Anterior cingulate cortex (tissue), 58 donors: Measurements from ENCODE around the gene TNIP1.
A peak's percentile ranks its signal among the peaks of the same experiment; 100 is the strongest.

ENCODE experiments used
- DNase-seq, 58 donors: peaks; one replicate each; lab custom pipeline; 2025; lab: John Stamatoyannopoulos, UW

TNIP1 gene

DNA sequence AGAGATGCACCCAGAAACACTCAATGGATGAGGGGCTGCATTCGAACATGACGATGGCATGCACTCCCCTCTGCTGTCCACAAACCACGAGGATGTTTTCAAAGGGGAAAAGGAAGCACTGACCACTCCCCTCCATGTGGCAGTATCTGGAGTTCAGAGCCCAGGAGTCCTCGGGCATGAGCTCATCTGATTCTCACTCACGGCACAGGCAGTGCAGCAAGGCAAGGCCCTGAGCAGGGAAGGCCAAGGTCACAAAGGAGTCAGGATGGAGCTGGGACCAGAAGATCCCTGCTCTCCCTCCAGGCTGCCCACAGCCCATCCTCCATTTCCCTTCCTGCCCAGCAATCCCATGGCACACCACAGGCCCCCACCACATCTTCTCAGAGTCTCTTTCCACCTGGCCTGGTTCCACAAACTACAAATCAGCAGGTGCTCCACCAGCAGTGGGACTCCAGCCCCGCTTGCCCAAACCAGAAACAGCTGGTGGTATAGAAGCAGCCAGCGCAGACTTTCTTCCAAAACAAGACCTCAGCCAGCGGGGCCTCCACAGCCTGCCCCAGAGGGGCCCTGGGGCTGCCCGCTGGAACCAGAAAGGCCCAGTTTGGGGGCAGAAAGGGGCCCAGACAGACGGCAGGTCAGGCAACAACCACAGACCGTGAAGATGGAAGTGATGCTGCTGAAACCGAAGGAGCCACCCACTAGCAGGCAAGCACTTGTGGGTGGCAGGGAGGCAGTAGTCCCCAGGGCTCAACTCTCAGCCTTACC, 12.2 kb downstream of the TNIP1 start:
- DNase-seq: no peak

- no peak for DNase-seq
Measured at GRCh38 chr5:151067632-151068432, 13.0 kb downstream of the TNIP1 start.

GRCh38 chr5:151066920-151067319, 13.9 kb downstream of the TNIP1 start:
- DNase-seq: no peak

DNA sequence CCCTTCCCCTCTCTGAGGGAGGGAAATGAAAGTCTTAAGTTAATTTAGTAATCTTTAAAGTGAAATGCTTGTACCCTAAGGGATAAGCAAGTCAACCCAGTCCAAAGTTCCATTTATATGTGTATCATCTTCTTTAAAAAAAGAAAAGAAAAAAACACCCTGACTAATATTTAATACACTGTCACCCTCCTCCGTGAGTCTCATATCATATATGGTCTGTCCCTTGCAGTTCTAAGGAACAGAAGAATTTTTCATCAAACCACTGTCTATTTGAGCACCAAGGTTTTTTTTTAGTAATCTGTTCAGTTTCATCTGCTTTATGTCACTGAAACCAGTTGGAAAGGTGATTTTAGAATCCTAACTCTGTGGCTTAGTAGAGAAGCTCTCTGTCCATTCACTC, 15.2 kb downstream of the TNIP1 start:
- no peak for DNase-seq

DNA sequence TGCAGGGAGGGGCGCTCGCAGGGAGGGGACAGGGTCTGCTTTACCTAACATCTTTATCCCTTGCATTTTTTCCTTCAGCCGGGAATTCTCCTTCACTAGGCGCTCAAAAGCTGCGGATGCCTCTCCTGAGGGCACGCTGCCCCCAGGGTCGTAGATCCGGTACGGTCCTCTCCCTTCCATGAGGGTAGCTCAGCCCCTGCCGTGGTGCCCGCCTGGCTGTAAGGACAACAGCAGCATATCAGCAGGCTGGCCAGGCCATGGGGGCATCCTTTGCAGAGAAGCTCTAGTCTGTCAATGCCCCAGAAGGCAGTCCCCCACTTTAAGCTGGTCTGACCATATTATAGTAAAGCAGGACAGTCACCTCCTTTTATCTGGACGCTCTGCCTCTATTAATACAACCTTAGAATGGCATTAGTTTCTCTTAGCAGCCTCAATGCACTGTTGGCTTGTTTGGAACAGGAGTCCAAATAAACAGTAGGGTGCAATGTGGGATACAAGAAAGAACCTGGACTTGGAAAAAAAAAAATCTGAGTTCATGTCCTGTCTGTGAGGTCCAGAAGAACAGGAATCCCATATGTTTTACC, 15.8 kb downstream of the TNIP1 start:
- DNase-seq: no peak

- DNase-seq: no peak
Measured at GRCh38 chr5:151063142-151063989, 17.5 kb downstream of the TNIP1 start.

DNA sequence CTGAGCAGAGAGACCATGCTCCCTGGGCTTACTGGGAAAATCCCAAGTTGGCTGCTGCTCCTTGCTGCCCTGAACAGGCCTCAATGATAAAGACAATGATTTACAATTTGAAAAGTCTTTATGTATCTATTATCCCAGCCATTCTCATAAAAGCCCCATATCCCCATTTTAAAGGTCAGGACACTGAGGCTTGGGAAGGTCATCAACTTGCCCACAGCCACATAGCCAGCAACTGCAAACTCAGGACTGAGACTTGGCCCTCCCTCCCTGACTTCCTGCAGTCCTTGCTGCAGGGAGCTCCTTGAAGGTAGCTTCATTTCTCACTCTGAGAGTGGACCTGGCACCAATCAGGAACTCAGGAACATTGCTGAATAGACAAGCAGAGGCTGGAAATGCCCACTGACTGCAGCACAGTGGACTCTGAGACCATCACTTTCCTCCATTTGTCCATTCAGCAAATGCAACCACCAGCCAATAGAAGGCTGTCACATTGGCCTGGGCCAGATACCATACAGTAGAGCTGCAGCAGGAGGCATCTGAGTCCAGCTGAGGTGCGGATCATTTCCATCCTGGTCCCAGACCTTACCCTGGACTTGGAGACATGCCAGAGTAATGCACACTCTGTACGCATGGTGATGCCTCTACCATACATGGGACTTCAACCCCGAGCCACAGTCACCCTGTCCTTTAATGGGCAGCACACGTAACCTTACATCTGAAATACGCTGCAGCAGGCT, 18.3 kb downstream of the TNIP1 start:
- no peak for DNase-seq

DNA sequence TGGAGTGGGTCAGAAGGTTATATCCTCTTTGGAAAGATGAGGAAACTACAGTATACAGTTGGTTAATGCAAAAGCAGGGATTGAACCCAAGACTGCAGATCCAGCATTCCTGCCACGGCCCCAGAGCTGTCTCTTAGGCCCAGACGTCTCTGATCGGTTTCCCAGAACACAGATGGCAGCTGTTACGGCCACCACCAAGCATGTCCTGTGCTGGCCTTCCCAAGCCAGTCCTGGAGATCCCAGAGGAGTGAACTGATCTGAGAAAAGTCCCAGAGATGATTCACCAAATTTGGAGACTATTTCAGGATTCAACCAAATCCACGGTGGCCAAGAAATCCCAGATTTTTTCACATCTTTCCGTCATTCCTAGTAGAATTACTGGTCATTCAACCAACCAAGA, 20.1 kb downstream of the TNIP1 start:
- DNase-seq: no peak

- peak in 22 of 58 donors; percentile 12 to 67 (median 26) for DNase-seq
Measured at GRCh38 chr5:151058891-151059489, 21.8 kb downstream of the TNIP1 start.

- no peak for DNase-seq
Measured at GRCh38 chr5:151058301-151058700, 22.5 kb downstream of the TNIP1 start.

DNA sequence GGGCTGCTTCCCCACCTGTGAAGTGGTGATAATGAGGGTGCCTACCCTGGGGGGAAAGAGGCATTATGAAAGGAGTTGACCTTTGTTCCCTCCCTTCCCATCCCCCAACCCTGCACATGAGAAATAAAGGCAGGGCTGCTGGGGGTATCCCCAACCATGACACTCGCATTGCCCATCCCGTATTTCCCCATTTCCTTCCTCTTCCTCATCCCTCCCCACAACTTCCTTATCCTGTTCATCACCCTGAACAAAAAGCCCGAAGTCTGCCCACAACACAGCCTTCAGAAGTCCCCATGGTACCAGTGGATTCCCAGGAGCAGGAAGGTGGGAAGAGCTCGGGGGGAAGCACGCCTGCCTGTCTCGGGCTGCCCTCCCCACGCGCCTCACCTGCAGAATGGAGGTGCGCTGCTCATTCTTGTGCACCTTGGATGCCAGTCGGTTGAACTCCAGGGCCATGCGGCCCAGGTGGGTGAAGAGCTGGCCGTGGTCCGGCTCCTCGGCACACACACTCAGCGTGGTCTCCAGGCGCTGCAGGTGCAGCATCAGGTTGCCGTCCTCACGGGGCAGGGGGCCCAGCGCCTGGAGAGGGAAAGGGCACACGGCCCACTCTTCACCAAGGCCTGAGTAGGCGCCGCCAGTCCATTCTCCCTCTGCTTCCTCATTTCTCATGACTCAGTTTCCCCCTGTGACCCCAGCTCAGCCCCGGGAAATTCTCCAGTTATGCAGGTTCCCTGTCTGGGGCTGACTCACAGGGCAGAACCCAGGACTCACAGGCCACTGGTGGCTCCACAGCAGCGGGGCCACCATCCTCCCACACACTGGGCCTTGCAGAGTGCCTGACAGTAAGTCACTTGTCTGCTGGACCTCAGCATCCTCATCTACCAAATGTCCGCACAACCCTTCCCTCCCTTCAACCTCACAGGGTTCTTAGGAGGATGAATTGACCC, 24.2 kb downstream of the TNIP1 start:
- DNase-seq: no peak

GRCh38 chr5:151055336-151055735, 25.5 kb downstream of the TNIP1 start:
- no peak for DNase-seq

DNA sequence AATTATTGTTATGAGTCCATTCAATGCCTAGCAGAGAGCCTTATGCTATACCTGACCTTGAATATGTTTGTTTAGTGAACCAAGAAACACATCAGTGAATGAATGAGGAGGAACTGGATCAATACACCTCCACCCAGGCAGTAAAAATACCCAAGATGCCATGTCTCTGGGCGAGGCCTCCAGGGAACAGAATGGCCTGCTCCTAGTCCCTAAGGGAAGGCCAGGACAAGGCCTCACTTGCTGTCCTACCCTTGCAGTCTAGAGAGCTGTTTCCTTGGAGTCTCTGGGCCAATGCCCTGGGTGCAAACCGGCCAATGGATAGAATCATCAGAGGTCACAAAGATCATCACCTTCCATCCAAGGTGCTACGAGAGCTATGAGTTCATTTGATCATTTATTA, 26.1 kb downstream of the TNIP1 start:
- no peak for DNase-seq

DNA sequence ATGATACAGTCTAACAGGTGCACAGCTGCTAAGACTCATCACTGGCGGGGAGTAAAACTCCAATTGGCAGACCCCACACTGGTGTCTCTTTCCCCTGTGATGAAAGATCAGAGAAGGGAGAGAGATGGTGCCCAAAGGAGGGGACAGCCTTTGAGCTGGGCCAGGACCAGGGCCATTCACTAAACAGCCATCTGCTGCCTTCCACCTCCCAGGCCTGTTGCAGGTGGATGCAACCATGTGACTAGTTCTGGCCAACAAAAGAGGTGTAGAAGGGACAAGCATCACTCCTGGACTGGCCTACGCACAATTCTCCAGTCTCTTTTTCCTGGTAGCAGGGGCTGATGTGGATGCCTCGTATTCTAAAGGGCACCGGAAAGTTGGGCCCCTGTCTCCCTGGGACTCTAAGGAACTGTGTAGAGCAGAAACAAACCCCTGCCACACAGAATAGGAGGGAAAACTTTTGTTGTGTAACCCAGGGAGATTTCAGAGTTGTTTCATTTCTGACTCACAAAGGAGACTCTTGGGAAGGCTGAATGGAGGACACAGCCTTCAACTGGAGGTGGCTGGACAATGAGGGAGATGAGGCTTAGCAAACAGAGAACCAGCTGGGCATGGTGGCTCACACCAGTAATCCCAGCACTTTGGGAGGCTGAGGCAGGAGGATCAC, 26.9 kb downstream of the TNIP1 start:
- no peak for DNase-seq

DNA sequence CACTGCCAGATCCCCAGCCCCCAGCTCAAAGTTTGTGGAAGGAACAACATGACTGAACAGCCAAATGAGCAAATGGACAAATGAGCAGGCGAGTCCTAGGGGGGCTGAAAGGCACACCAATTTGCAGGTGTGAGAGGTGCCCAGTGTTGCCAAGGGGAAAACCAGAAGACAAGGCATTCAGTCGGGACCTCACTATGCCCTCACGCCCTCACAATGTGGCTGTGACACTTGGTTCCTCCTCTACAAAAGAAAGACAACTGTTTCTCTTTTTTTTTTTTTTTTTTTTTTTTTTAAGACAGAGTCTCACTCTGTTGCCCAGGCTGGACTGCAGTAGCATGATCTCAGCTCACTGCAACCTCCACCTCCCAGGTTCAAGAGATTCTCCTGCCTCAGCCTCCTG, 28.0 kb downstream of the TNIP1 start:
- no peak for DNase-seq

GRCh38 chr5:151051931-151052608, 28.8 kb downstream of the TNIP1 start:
- DNase-seq: no peak
